Gastroesophageal sphincter (tissue), 4 donors: Measurements from ENCODE around the gene GCC2. TPM values are rescaled to one million over a fixed set of nuclear protein-coding genes. Genes with fewer than 3 reads are reported as not detected.

Source experiments
- ATAC-seq: fragments of 150-250 bp; one replicate; pipeline ENCODE4 v1.9.1; 2016; ENCODE audit warnings: mild to moderate bottlenecking, moderate library complexity
- H3K27ac ChIP-seq, 4 donors: fragments of 200-600 bp; sonication (generic) in 3 of 4; 1 replicate in 3 of 4; 2 replicates in 1 of 4; pipeline ENCODE4 v1.5.1; 2016 to 2019
- H3K27me3 ChIP-seq: fragments of 200-600 bp; sonication (generic); one replicate; pipeline ENCODE4 v1.5.1; 2019
- H3K36me3 ChIP-seq, 2 donors: fragments of 200-600 bp; sonication (generic); one replicate each; pipeline ENCODE4 v1.5.1; 2019; ENCODE audit warnings: control low read depth in 1 of 2
- H3K4me1 ChIP-seq, 3 donors: fragments of 200-600 bp; sonication (generic); 1 replicate in 2 of 3; 2 replicates in 1 of 3; pipeline ENCODE4 v1.5.1; 2016 to 2019; ENCODE audit warnings: control low read depth in 2 of 3
- H3K4me3 ChIP-seq, 2 donors: fragments of 200-600 bp; sonication (generic); one replicate each; pipeline ENCODE4 v1.5.1; 2019; ENCODE audit warnings: mild to moderate bottlenecking in 1 of 2, moderate library complexity in 1 of 2
- H3K9me3 ChIP-seq, 3 donors: fragments of 200-600 bp; sonication (generic); one replicate each; pipeline ENCODE4 v1.5.1; 2017 to 2019; ENCODE audit warnings: control low read depth in 2 of 3
- EP300 ChIP-seq: sonication (generic); formaldehyde crosslinking; IDR thresholded peaks from one replicate; pipeline ENCODE4 v1.6.1; 2017; ENCODE audit warnings: antibody characterized with exemption, mild to moderate bottlenecking
- POLR2A ChIP-seq, 2 donors: fragments of 450-650 bp; IDR thresholded peaks; one replicate each; pipeline ENCODE4 v1.6.1; 2017; ENCODE audit warnings: antibody characterized with exemption in 2 of 2, mild to moderate bottlenecking in 2 of 2, moderate library complexity in 1 of 2
- POLR2AphosphoS5 ChIP-seq: sonication (generic); formaldehyde crosslinking; IDR thresholded peaks from one replicate; pipeline ENCODE4 v1.6.1; 2017; ENCODE audit warnings: antibody characterized with exemption
- WGBS, 2 donors: methylation state at CpG; one replicate each; pipeline ENCODE4 v1.1.5; 2018; ENCODE audit warnings: low coverage in 1 of 2; 5-methylcytosine and 5-hydroxymethylcytosine counted together
- total RNA-seq, 4 donors: library from RNA; depleted of rRNA; stranded (reverse); fragments of >200 nt; gene quantifications; one replicate each; pipeline ENCODE4 v1.1.0, GENCODE V29; 2016
- TF ChIP-seq, protein P1 (sequence below), 4 experiments: fragments of 200-600 bp in 2 of 4; fragments of 450-650 bp in 2 of 4; sonication (generic) in 1 of 4; IDR thresholded peaks; one replicate each; pipeline ENCODE4 v1.5.1; 2017 to 2019; ENCODE audit warnings: antibody characterized with exemption in 4 of 4, mild to moderate bottlenecking in 2 of 4, moderate library complexity in 2 of 4

GCC2 gene
- total RNA-seq, 4 donors from 2014 or later = 24.0 to 41.6 (median 33.4) TPM

DNA sequence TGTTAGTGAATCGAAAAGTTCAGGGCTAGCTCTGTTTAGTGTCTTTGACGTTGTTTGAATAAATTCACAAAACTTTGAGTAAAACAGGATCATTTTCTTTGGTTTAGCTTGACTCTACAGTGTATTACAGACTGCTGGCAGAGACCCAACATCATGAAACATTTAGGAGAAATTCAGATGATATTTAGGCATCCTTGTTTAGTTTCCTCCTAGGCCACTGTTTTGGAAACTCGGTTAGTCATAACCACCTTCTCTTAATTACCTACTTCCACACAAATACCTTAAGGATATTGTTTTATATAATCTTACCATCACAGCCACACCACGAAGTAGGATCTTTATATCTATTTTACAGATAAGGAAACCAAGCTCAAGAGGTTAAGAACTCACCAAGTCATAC lies 93.1 kb downstream of the GCC2 start:
- Histone ChIP-seq H3K9me3 (no peaks in the 10 kb centered on the region), H3K27ac (peak overlapping the region in 1 of 4 donors; percentile 51), H3K27me3 (no peaks in the 10 kb centered on the region), H3K4me1 (peaks cover 0 to 58% (median 0%) of the 10 kb centered on the region in 3 donors), H3K4me3 (no peak overlapping the region), H3K36me3 (no peaks in the 10 kb centered on the region)
- TF ChIP-seq POLR2AphosphoS5 (no peak), POLR2A (IDR thresholded peaks at IDR 0.05) (no peak)
- WGBS, 2 donors = 22 to 23% methylated on average over 3 to 4 of the region's 4 CpGs
- peak; percentile 28 for ATAC-seq

GRCh38 chr2:108547606-108548005 lies 98.6 kb downstream of the GCC2 start:
- Histone ChIP-seq H3K27me3 (no peaks in the 10 kb centered on the region), H3K27ac (peak overlapping the region in 1 of 4 donors; percentile 9), H3K4me3 (no peak overlapping the region), H3K9me3 (no peaks in the 10 kb centered on the region), H3K36me3 (no peaks in the 10 kb centered on the region), H3K4me1 (peaks cover 4 to 41% (median 6%) of the 10 kb centered on the region in 3 donors)
- ATAC-seq = no peak
- WGBS, 2 donors = 41 to 53% methylated on average over 4 to 5 of the region's 5 CpGs
- TF ChIP-seq POLR2AphosphoS5 (no peak), EP300 (no peak), POLR2A (IDR thresholded peaks at IDR 0.05) (no peak)
- TF ChIP-seq, protein P1, sequence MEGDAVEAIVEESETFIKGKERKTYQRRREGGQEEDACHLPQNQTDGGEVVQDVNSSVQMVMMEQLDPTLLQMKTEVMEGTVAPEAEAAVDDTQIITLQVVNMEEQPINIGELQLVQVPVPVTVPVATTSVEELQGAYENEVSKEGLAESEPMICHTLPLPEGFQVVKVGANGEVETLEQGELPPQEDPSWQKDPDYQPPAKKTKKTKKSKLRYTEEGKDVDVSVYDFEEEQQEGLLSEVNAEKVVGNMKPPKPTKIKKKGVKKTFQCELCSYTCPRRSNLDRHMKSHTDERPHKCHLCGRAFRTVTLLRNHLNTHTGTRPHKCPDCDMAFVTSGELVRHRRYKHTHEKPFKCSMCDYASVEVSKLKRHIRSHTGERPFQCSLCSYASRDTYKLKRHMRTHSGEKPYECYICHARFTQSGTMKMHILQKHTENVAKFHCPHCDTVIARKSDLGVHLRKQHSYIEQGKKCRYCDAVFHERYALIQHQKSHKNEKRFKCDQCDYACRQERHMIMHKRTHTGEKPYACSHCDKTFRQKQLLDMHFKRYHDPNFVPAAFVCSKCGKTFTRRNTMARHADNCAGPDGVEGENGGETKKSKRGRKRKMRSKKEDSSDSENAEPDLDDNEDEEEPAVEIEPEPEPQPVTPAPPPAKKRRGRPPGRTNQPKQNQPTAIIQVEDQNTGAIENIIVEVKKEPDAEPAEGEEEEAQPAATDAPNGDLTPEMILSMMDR (IDR thresholded peaks at IDR 0.05) = no peak

GRCh38 chr2:108548208-108549003 lies 99.4 kb downstream of the GCC2 start:
- no peak for ATAC-seq
- no peak for TF ChIP-seq POLR2AphosphoS5
- no peak for TF ChIP-seq POLR2A (IDR thresholded peaks at IDR 0.05)
- TF ChIP-seq, protein P1 (IDR thresholded peaks at IDR 0.05) = no peak
- no peak for TF ChIP-seq EP300
- Histone ChIP-seq H3K4me3 (no peak overlapping the region), H3K4me1 (peaks cover 9 to 42% (median 13%) of the 10 kb centered on the region in 3 donors), H3K27ac (no peak overlapping the region), H3K9me3 (no peaks in the 10 kb centered on the region), H3K27me3 (no peaks in the 10 kb centered on the region), H3K36me3 (no peaks in the 10 kb centered on the region)
- 39 to 51% methylated on average over 9 of the region's 9 CpGs for WGBS, 2 donors

DNA sequence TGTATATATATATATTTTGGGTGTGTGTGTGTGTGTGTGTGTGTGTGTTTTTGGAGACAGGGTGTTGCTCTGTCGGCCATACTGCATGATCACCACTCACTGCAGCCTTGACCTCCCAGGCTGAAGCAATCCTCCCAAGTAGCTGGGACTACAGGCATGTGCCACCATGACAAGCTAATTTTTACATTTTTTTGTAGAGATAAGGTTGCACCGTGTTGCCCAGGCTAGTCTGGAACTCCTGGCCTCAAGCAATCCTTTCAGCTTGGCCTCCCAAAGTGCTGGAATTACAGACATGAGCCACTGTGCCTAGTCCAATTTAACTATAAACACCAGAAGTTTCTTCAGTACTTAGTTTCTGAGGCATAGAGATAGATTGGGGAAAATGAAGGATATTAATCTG lies 103.6 kb downstream of the GCC2 start:
- Histone ChIP-seq H3K36me3 (no peaks in the 10 kb centered on the region), H3K4me1 (peaks cover 20 to 72% (median 24%) of the 10 kb centered on the region in 3 donors), H3K27ac (peak overlapping the region; percentile 67 to 80 (median 75)), H3K9me3 (no peaks in the 10 kb centered on the region), H3K4me3 (no peak overlapping the region), H3K27me3 (no peaks in the 10 kb centered on the region)
- no peak for ATAC-seq
- TF ChIP-seq EP300 = no peak
- TF ChIP-seq POLR2A (IDR thresholded peaks at IDR 0.05) = no peak
- no peak for TF ChIP-seq POLR2AphosphoS5
- TF ChIP-seq, protein P1 (IDR thresholded peaks at IDR 0.05) = no peak
- 30 to 60% methylated on average over 2 of the region's 2 CpGs for WGBS, 2 donors

DNA sequence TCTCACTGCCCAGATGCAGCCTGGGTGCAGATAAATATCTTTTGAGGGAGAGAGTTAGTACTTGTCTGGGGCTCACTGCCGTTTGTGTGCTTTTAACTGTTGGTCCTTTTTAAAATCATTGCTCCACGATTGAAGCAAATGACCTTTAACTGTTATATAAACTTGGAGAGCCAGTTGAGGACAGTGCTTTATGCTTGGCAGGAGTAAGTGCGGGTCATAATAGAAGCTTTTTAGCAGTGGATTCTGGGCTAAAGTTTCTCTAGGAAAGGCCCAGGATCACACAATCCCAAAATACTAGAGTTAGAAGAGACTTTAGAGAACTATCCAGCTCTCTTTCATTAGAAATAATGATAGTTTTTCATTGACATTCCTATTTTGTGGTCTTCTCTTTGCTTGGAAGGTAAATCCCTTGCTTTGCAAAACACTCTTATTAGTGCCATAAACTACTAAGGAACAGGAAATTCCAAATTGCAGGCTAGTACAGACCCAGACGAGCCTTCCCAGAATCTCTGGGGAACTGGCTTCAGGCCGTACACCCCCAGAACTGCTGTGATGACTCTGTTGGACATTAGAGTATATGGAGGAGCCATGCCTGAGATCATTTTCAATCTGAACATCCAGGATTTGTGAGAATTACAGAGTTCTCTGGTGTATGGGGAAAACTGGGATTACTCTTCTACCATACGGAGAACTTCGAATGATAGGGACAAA lies 104.4 kb downstream of the GCC2 start:
- ATAC-seq = peak; percentile 31
- Histone ChIP-seq H3K27ac (peak overlapping the region; percentile 67 to 80 (median 75)), H3K36me3 (no peaks in the 10 kb centered on the region), H3K4me3 (no peak overlapping the region), H3K9me3 (no peaks in the 10 kb centered on the region), H3K27me3 (no peaks in the 10 kb centered on the region), H3K4me1 (peaks cover 19 to 70% (median 22%) of the 10 kb centered on the region in 3 donors)
- TF ChIP-seq EP300 (no peak), POLR2AphosphoS5 (peak; percentile 65)
- 21 to 23% methylated on average over 4 to 7 of the region's 7 CpGs for WGBS, 2 donors
